Measurements from ENCODE around the gene RNF114.

The RNF114 gene

GRCh38 chr20:49978685-49979029 is 42.5 kb downstream of the RNF114 start:
- no peak for DNase-seq (ENCODE audit: insufficient read length, low spot score)
- no peak for TF ChIP-seq POLR2A (IDR thresholded peaks at IDR 0.05; ENCODE audit: low read depth, low read length)
- FAIRE-seq: no peak

GRCh38 chr20:49979030-49979832 is 43.0 kb downstream of the RNF114 start:
- DNase-seq (ENCODE audit: insufficient read length, low spot score): no peak
- TF ChIP-seq POLR2A (IDR thresholded peaks at IDR 0.05; ENCODE audit: low read depth, low read length): no peak
- no peak for FAIRE-seq

- TF ChIP-seq POLR2A (IDR thresholded peaks at IDR 0.05; ENCODE audit: low read depth, low read length): no peak
- FAIRE-seq (no peak), DNase-seq (ENCODE audit: insufficient read length, low spot score) (no peak)
These were observed 44.2 kb downstream of the RNF114 start for GRCh38 chr20:49980140-49981008.

GRCh38 chr20:49981218-49982071 is 45.2 kb downstream of the RNF114 start:
- TF ChIP-seq POLR2A (IDR thresholded peaks at IDR 0.05; ENCODE audit: low read depth, low read length): no peak
- FAIRE-seq: no peak

GRCh38 chr20:49982072-49982345 is 45.8 kb downstream of the RNF114 start:
- FAIRE-seq: no peak
- DNase-seq (ENCODE audit: insufficient read length, low spot score): no peak
- TF ChIP-seq POLR2A (IDR thresholded peaks at IDR 0.05; ENCODE audit: low read depth, low read length): no peak

More at GRCh38 chr20:49981218-49982071, 45.2 kb downstream of the RNF114 start:
- no peak for DNase-seq (ENCODE audit: insufficient read length, low spot score)

GRCh38 chr20:49982346-49983122 is 46.3 kb downstream of the RNF114 start, which contains the start of gene SNAI1:
TSS of gene SNAI1 (plus strand) at chr20:49982980. CDS start at chr20:49983060, 80 bp downstream.
- FAIRE-seq: no peak
- peak; percentile 79 for DNase-seq (ENCODE audit: insufficient read length, low spot score)
- TF ChIP-seq POLR2A (IDR thresholded peaks at IDR 0.05; ENCODE audit: low read depth, low read length): peak; percentile 100

GRCh38 chr20:49983123-49983847 is 47.1 kb downstream of the RNF114 start:
- FAIRE-seq (no peak), DNase-seq (ENCODE audit: insufficient read length, low spot score) (no peak)
- no peak for TF ChIP-seq POLR2A (IDR thresholded peaks at IDR 0.05; ENCODE audit: low read depth, low read length)

- DNase-seq (ENCODE audit: insufficient read length, low spot score) (no peak), FAIRE-seq (no peak)
- no peak for TF ChIP-seq POLR2A (IDR thresholded peaks at IDR 0.05; ENCODE audit: low read depth, low read length)
These were observed 47.7 kb downstream of the RNF114 start for GRCh38 chr20:49983848-49984408.

GRCh38 chr20:49984426-49985153 is 48.4 kb downstream of the RNF114 start:
- no peak for TF ChIP-seq POLR2A (IDR thresholded peaks at IDR 0.05; ENCODE audit: low read depth, low read length)
- FAIRE-seq: no peak
- DNase-seq (ENCODE audit: insufficient read length, low spot score): no peak

GRCh38 chr20:49985157-49985556 is 49.0 kb downstream of the RNF114 start:
- TF ChIP-seq POLR2A (IDR thresholded peaks at IDR 0.05; ENCODE audit: low read depth, low read length): no peak
- FAIRE-seq (no peak), DNase-seq (ENCODE audit: insufficient read length, low spot score) (no peak)

- TF ChIP-seq POLR2A (IDR thresholded peaks at IDR 0.05; ENCODE audit: low read depth, low read length): no peak
- DNase-seq (ENCODE audit: insufficient read length, low spot score): no peak
- no peak for FAIRE-seq
These were observed 49.4 kb downstream of the RNF114 start for GRCh38 chr20:49985617-49986016.

- TF ChIP-seq POLR2A (IDR thresholded peaks at IDR 0.05; ENCODE audit: low read depth, low read length): no peak
- DNase-seq (ENCODE audit: insufficient read length, low spot score) (no peak), FAIRE-seq (no peak)
These were observed 49.9 kb downstream of the RNF114 start for GRCh38 chr20:49986049-49986448.

Data from H54 (cell line).